GM18909 (cell line): ENCODE results near the gene MEX3D.

ENCODE experiments used
- ATAC-seq: cut with Tn5 transposase; IDR thresholded peaks from one replicate; pipeline ENCODE4 v1.9.1; 2021; ENCODE audit warnings: mild to moderate bottlenecking; ENCODE audit not compliant: unreplicated experiment, poor library complexity

Gene MEX3D

GRCh38 chr19:1508507-1508856 is 59.6 kb downstream of the MEX3D start:
- ATAC-seq: no peak

- peak; percentile 75 for ATAC-seq
Measured at GRCh38 chr19:1507763-1508506, 60.2 kb downstream of the MEX3D start.

DNA sequence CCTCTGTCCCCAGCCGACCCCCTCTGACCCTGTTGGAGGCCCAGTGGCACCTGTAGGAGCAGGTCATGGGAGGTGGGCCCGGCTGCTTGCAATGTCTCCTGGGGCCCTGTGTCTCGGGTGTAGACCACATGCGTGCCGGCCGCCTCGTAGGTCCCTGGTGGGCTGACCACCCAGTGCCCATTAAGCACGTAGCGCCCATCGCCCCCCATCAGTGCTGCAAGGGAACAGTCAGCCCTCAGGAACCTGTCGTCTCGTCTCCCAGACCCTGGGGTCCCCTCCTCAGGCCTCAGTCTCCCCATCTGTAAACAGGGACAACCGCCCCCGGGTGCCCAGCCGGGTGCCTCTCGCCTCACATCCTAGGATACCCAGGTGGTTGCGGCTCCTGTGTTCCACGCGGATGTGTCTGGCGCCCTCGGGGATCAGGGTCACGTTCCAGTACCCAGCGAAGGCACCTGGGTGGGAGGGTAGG is 60.9 kb downstream of the MEX3D start:
- ATAC-seq: no peak

GRCh38 chr19:1505991-1506881 is 61.9 kb downstream of the MEX3D start:
- no peak for ATAC-seq

DNA sequence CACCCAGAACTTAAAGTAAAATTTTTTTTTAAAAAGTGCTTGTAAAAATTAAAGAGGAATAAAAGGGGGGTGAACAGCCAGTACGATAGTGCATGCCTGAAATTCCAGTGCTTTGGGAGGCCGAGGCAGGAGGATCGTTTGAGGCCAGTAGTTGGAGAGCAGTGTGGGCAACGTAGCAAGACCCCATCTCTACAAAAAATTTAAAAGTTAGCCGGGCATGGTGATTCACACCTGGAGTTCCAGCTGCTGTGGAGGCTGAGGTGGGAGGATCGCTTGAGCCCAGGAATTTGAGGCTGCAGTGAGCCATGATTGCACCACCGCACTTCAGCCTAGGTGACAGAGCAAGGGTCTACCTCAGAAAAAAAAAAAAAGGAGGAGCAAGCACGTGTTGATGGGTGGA is 63.1 kb downstream of the MEX3D start:
- ATAC-seq: no peak
